ENCODE measurements around the gene SP100. TPM values are rescaled to one million over a fixed set of nuclear protein-coding genes. Genes with fewer than 3 reads are reported as not detected.

Gene SP100
- total RNA-seq, 2 experiments from 2014 or later: 152 to 157 TPM

DNA sequence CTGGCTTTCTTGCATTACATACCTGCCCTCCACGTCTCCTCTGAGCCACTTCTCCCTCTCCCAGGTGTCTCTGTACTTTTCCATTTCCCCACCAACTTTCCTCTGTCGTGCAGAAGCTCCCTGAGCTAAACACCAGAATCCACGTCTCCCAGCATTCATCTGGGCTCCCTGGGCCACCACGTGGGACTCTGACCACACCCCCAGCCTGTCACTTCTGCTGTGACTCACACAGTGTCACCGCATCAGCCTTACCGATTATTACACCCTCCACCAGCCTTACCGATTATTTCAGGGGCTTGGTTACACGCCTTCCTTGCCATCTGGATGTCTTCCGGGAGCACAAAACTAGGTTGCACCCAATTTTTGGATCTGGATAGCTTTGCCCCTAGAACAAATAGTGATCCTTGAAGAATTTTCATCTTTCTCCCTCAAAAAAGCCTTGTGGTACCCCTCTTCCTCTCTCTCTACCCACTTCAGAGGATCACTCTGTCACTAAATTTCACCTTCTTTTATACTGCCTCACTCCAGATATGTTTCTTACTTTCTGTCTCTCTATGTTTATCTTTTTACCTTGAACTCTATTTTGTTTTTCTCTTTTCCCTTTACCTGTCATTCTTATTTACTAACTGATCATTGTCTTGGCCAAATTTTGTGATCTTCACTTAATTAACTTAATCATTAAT lies 159.8 kb downstream of the SP100 start:
- Mint-ChIP-seq H3K9me3 (peaks cover 28% of the 10 kb centered on the region), H3K27me3 (no peaks in the 10 kb centered on the region), H3K27ac (peak overlapping the region; percentile 19), H3K4me1 (ENCODE audit: low read depth) (peaks cover 8% of the 10 kb centered on the region), H3K36me3 (peaks cover 10% of the 10 kb centered on the region), H3K4me3 (no peak overlapping the region)
- ChIA-PET POLR2A (no interaction called here), CTCF (no interaction called here)
- DNase-seq: peak; percentile 71
- intact Hi-C loops (cut with micrococcal nuclease): no loop called here

DNA sequence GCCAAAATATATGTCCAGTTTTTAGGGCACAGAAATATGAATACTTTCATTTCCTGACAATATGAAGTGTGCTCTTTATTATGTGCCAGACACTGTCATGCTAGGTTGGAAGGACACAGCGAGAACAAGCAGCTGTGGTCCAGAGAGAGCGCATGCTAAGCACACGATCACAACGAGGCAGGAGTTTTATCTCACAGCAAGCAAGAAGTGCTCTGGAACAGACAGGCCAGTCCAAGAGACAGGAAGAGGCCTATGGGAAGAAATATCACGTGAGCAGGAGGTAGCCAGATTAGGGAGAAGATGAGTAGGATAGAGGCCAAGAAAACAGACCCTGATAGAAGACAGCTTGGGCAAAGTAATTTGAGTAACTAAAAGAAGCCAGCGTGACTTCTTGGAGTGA lies 161.1 kb downstream of the SP100 start:
- Mint-ChIP-seq H3K36me3 (peaks cover 8% of the 10 kb centered on the region), H3K27me3 (no peaks in the 10 kb centered on the region), H3K27ac (no peak overlapping the region), H3K4me1 (ENCODE audit: low read depth) (peaks cover 9% of the 10 kb centered on the region), H3K9me3 (peaks cover 18% of the 10 kb centered on the region), H3K4me3 (no peak overlapping the region)
- intact Hi-C loops (cut with micrococcal nuclease): no loop called here
- no peak for DNase-seq
- POLR2A ChIA-PET: no interaction called here
- CTCF ChIA-PET: interaction anchor here (1.2 kb wide), 1 partner anchor 358 kb away, joined by 3 read pairs; the partner anchor contains the start of gene SP110

DNA sequence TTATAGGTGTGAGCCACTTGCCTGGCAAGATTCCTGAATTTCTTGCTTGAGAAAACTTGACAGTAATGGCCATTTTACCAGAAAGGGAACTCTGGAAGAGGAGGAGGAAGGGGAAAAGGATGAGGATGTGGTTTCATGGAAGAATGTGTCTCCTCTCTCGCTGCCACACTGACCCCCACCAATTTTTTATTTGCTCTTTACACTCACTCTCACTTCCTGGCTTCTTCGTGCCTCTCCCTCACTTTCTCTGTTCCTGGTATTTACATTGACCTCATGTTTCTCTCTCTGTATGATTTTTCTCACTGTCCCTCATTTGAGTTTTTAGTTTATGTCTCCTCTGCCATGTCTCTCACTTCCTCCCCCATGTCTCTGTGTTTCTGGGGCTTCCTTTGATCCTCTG lies 162.1 kb downstream of the SP100 start:
- intact Hi-C loops (cut with micrococcal nuclease): no loop called here
- Mint-ChIP-seq H3K9me3 (peaks cover 26% of the 10 kb centered on the region), H3K27me3 (no peaks in the 10 kb centered on the region), H3K27ac (no peak overlapping the region), H3K36me3 (peaks cover 15% of the 10 kb centered on the region), H3K4me3 (no peak overlapping the region), H3K4me1 (ENCODE audit: low read depth) (peaks cover 19% of the 10 kb centered on the region)
- no peak for DNase-seq
- ChIA-PET POLR2A (no interaction called here), CTCF (no interaction called here)

DNA sequence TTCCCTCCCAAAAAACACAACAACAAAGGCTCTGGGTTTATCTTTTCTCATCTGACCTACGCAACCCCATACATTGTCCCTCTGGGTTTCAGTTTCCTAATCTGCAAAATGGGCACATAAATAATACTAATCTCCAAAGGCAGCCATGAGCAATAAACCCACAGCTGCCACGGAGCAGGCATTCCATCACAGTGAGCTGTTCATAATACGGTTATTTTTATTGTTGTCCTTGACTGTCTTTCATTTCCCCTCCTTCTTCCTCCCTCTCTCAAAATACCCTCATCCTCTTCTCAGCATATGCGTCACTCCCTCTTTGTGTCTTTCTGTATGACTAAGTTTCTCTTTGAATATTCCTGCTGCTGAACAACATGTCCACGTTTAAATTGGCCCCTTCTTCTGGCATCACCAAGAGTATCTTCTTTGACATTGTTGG lies 166.9 kb downstream of the SP100 start:
- CTCF ChIA-PET: no interaction called here
- POLR2A ChIA-PET: interaction anchor here (1.0 to 1.4 kb wide), 3 partner anchors 19 to 135 kb away, joined by 3 to 4 read pairs (median 4); no protein-coding TSS in a partner anchor
- peak; percentile 69 for DNase-seq

DNA sequence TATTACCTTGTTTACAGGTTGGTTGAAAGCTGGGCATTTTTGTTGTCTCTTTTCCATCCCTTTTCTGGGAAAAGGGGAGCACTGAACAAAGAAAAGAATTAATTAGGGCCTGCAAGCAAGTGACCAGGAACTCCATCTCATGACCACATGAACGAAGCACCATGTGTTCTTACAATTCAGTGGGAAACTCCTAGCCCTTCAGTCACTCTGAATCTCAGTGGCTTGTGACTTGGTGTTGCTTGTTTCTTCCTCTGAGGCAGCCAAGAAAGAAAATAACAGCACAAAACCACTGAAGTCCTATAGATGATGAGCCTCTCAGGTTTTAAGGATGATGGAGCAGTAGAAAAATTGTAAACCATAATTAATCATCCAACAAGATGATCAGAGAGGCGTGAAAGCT lies 167.6 kb downstream of the SP100 start:
- Mint-ChIP-seq H3K4me3 (no peak overlapping the region), H3K27me3 (no peaks in the 10 kb centered on the region), H3K4me1 (ENCODE audit: low read depth) (peaks cover 25% of the 10 kb centered on the region), H3K36me3 (peaks cover 8% of the 10 kb centered on the region), H3K9me3 (peaks cover 10% of the 10 kb centered on the region), H3K27ac (peak overlapping the region; percentile 79)
- ChIA-PET POLR2A (interaction anchor here (1.0 to 1.4 kb wide), 2 partner anchors 18 to 31 kb away, joined by 3 to 4 read pairs; no protein-coding TSS in a partner anchor), CTCF (interaction anchor here (0.7 kb wide), 1 partner anchor 27 kb away, joined by 3 read pairs; no protein-coding TSS in a partner anchor)
- no peak for DNase-seq
- intact Hi-C loops (cut with micrococcal nuclease): loop anchor here (1.0 to 5.0 kb wide), 7 partner anchors 8 to 209 kb away; no protein-coding TSS in a partner anchor

More for the DNA sequence above, 166.9 kb downstream of the SP100 start:
- peak overlapping the region; percentile 79 for H3K27ac Mint-ChIP-seq
- H3K4me3 Mint-ChIP-seq: no peak overlapping the region
- peaks cover 10% of the 10 kb centered on the region for H3K9me3 Mint-ChIP-seq
- peaks cover 24% of the 10 kb centered on the region for H3K4me1 Mint-ChIP-seq (ENCODE audit: low read depth)
- intact Hi-C loops (cut with micrococcal nuclease): loop anchor here (1.0 to 5.0 kb wide), 7 partner anchors 8 to 209 kb away; no protein-coding TSS in a partner anchor
- H3K36me3 Mint-ChIP-seq: peaks cover 8% of the 10 kb centered on the region
- H3K27me3 Mint-ChIP-seq: no peaks in the 10 kb centered on the region

DNA sequence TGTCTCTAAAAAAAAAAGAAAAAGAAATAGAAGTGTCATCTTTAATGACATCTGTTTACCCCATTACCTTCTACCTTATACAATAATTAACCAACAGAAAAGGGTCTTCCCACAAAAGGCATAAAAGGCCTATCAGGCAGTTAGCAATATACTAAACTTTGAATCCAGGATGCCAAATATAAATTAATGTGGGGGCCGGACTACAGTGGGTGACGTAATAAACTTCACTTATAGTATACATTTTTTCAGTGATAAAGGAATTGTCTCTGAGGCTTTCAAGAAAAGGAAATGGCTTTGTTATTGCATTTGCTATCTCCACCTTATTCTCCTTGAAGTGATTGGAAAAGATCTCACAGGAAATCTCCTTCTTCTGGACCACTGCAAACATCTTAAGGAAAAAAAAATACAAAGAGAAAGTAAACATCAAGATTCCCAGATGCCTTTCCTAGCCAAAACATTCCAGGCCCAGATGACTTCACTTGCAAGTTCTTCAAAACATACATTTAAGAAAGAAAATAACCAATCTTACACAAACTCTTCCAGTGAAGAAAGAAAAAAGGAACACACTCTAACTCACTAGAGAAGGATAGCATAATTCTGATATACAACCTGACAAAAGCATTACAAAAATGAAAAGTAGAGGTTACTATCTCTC lies 170.5 kb downstream of the SP100 start:
- Mint-ChIP-seq H3K4me3 (no peak overlapping the region), H3K9me3 (peaks cover 10% of the 10 kb centered on the region), H3K27me3 (no peaks in the 10 kb centered on the region), H3K4me1 (ENCODE audit: low read depth) (peaks cover 47% of the 10 kb centered on the region), H3K27ac (no peak overlapping the region), H3K36me3 (peaks cover 8% of the 10 kb centered on the region)
- DNase-seq: no peak
- ChIA-PET CTCF (no interaction called here), POLR2A (no interaction called here)
- intact Hi-C loops (cut with micrococcal nuclease): loop anchor here (5.0 kb wide), 1 partner anchor 114 kb away; no protein-coding TSS in a partner anchor

DNA sequence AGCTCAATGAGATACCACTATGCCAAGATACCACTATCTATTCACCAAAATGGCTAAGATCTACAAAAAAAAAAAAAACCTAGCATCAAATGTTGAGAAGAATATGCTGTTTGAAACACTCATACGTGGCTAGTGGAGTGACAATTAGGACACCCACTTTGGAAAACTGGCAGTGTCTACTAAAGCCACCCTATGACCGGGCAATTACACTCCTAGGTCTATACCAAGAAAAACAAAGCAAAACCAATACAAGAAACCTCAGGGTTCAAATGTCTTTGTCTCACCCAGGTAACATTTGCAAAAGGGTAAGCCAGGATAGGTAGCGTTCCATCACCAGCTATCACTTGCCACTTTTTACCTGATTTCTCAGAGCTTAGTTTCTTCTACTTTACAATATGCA lies 173.0 kb downstream of the SP100 start:
- no peak overlapping the region for H3K27ac Mint-ChIP-seq
- POLR2A ChIA-PET: no interaction called here
- no peaks in the 10 kb centered on the region for H3K9me3 Mint-ChIP-seq
- CTCF ChIA-PET: no interaction called here
- H3K4me1 Mint-ChIP-seq (ENCODE audit: low read depth): peaks cover 45% of the 10 kb centered on the region
- H3K36me3 Mint-ChIP-seq: no peaks in the 10 kb centered on the region
- no peak for DNase-seq
- no peaks in the 10 kb centered on the region for H3K27me3 Mint-ChIP-seq
- no peak overlapping the region for H3K4me3 Mint-ChIP-seq
- intact Hi-C loops (cut with micrococcal nuclease): loop anchor here (5.0 kb wide), 1 partner anchor 117 kb away; no protein-coding TSS in a partner anchor

DNA sequence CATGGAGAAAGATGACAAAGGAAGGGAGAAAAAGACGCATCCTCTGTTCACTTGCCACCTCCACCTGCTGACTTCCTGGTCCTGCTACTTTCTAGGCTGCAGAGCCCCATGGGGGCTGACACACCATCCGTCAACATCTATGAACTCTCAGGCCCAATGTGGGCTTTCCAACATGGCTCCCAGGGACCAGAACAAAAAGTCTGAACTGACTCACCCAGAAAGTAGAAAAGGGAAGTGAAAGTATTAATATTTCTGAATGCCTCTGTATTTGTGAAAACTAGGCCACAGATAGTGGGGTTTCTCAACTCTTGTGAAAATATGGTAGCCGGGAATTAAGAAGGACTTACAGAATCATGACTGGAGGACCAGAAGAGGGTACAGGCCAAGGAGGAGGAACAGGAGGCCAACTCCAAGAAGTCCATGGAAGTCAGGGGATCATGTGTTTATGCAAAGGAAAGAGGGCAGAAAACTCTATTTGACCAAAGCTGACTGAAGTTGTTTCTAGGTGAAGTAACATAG lies 173.6 kb downstream of the SP100 start:
- intact Hi-C loops (cut with micrococcal nuclease): loop anchor here (5.0 kb wide), 1 partner anchor 117 kb away; no protein-coding TSS in a partner anchor
- peak overlapping the region; percentile 61 for H3K27ac Mint-ChIP-seq
- no peaks in the 10 kb centered on the region for H3K9me3 Mint-ChIP-seq
- H3K4me1 Mint-ChIP-seq (ENCODE audit: low read depth): peaks cover 48% of the 10 kb centered on the region
- ChIA-PET CTCF (no interaction called here), POLR2A (no interaction called here)
- peak; percentile 61 for DNase-seq
- no peaks in the 10 kb centered on the region for H3K27me3 Mint-ChIP-seq
- H3K36me3 Mint-ChIP-seq: no peaks in the 10 kb centered on the region
- no peak overlapping the region for H3K4me3 Mint-ChIP-seq

DNA sequence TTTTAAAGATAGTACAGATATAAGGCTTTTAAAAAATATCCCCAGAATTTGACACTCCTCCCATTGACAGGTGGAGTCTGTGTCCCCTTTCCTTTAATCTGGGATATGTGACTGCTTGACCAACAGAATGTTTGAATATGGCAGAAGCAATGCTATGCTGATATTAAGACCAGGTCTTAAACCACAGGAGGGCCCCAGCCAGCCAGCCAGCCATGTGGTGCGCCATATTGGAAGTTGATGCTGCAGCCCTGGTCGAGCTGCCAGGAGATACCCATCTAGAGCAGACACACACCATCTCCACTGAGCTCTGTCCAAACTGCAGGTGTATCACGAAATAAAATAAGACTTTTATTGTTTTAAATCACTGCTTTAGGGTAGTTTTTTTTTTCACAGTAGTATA lies 174.3 kb downstream of the SP100 start:
- Mint-ChIP-seq H3K4me3 (no peak overlapping the region), H3K9me3 (no peaks in the 10 kb centered on the region), H3K36me3 (no peaks in the 10 kb centered on the region), H3K4me1 (ENCODE audit: low read depth) (peaks cover 48% of the 10 kb centered on the region), H3K27ac (no peak overlapping the region), H3K27me3 (no peaks in the 10 kb centered on the region)
- intact Hi-C loops (cut with micrococcal nuclease): no loop called here
- ChIA-PET POLR2A (no interaction called here), CTCF (interaction anchor here (1.2 kb wide), 1 partner anchor 18 kb away, joined by 4 read pairs; no protein-coding TSS in a partner anchor)
- no peak for DNase-seq

DNA sequence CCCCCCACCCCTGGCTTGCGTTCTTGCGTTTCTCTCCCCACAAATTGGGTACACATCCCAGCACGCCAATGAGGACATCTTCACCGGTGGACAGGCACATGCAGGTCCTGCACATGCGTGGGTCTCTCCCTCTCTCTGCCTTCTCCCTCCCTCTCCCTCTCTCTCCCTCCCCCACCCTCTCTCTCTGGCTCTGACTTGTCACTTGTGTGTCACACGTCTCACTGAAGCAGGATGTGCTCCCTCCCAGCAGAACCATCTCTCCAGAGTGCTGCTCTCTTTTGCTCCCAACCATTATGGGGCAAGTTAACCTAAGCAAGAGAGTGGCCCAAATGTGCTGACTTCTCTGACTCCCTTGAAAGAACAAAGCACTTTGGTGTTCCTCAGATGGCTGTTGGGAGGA lies 175.8 kb downstream of the SP100 start:
- Mint-ChIP-seq H3K36me3 (no peaks in the 10 kb centered on the region), H3K4me3 (no peak overlapping the region), H3K9me3 (no peaks in the 10 kb centered on the region), H3K27ac (no peak overlapping the region), H3K4me1 (ENCODE audit: low read depth) (peaks cover 52% of the 10 kb centered on the region), H3K27me3 (no peaks in the 10 kb centered on the region)
- CTCF ChIA-PET: no interaction called here
- intact Hi-C loops (cut with micrococcal nuclease): loop anchor here (1.0 kb wide), 1 partner anchor 9 kb away; no protein-coding TSS in a partner anchor
- POLR2A ChIA-PET: no interaction called here
- DNase-seq: peak; percentile 58

DNA sequence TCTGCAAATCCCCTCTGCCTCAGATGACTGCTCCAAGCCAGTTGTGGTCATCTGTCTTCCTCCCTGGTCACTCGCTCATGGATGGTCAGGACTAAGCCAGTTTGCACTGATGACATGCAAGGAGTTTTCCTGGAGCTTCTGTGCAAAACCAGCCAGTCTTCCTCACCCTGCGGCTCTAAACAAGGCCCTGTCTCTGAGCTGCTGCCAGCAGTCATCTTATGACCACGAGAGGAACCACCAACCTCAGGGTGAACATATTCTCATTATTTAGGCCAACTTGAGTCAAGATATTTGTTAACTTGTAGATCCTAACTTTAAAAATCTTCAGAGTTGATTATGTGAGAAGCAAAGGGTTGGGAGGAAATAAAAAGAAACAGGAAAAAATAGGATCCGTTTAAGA lies 176.8 kb downstream of the SP100 start:
- Mint-ChIP-seq H3K27me3 (no peaks in the 10 kb centered on the region), H3K9me3 (no peaks in the 10 kb centered on the region), H3K4me3 (no peak overlapping the region), H3K27ac (no peak overlapping the region), H3K4me1 (ENCODE audit: low read depth) (peaks cover 58% of the 10 kb centered on the region), H3K36me3 (no peaks in the 10 kb centered on the region)
- intact Hi-C loops (cut with micrococcal nuclease): no loop called here
- CTCF ChIA-PET: no interaction called here
- DNase-seq: peak; percentile 36
- POLR2A ChIA-PET: no interaction called here

Data from activated CD4-positive, alpha-beta memory T cell treated with anti-CD3 and anti-CD28 coated beads for 36 hours (primary cell).